HG03095 (cell line): ENCODE measurements around the gene CDH5.

Experiments used
- ATAC-seq: cut with Tn5 transposase; IDR thresholded peaks from one replicate; pipeline ENCODE4 v1.9.1; 2021; ENCODE audit warnings: moderate library complexity; ENCODE audit not compliant: unreplicated experiment

CDH5 gene

GRCh38 chr16:66354034-66354909 lies 12.2 kb upstream of the CDH5 start:
- ATAC-seq = no peak

GRCh38 chr16:66355526-66355925 lies 11.0 kb upstream of the CDH5 start:
- no peak for ATAC-seq

- ATAC-seq = no peak
These were observed 9.0 kb upstream of the CDH5 start for GRCh38 chr16:66357523-66357928.

DNA sequence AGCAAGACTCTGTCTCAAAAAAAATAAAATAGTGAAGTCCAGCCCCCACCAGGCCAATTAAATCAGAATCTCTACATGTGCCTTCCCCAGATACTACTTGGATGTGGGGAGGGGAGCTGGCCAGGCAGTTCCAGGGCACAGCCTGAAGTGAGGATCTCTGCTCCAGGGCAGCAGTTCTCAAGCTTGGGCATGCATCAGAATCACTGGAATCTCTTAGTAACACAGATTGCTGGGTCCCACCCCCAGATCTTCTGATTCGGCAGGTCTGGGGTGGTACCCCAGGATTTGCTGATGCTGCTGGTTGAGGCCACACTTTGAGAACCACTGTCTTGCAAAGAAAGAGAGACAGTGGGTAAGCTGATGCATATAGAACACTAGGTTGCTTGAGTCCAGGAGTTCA lies 8.3 kb upstream of the CDH5 start:
- no peak for ATAC-seq

- ATAC-seq = no peak
These were observed 7.5 kb upstream of the CDH5 start for GRCh38 chr16:66359012-66359411.

DNA sequence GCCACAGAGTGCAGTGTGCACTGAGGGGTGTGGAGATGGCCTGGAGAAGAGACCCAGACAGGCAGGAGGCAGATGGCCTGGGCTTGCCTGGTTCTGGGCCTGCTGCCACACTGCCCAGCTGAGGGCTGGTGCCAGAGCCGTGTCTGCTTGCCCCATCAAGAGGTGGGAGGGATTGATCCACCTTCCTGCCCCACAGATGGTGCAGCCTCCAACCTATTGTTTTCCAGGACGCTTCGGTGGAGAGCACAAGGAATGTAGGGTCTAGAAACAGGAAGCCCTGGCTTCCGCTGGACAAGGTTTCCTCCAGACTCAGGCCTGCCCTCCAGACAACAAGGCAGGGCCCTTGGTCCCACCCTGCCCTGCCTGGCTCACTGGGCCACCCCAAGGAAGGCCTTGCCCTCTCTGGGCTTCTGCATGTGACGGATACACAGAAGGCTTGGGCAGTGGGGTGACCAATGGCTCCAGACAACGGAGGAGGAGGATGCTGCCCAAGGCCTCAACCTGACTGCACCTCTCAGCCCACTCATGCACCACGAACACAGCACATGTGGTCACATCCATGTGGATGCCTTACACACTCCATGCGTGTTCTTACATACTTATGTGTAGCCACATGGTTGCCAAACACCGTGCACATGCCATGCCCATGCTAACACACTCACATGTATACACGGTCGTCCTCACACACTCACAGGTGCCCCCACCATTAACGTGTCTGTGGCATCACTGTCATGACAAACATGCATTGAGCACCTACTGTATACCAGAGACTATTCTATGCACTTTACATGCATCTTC lies 6.5 kb upstream of the CDH5 start:
- no peak for ATAC-seq

DNA sequence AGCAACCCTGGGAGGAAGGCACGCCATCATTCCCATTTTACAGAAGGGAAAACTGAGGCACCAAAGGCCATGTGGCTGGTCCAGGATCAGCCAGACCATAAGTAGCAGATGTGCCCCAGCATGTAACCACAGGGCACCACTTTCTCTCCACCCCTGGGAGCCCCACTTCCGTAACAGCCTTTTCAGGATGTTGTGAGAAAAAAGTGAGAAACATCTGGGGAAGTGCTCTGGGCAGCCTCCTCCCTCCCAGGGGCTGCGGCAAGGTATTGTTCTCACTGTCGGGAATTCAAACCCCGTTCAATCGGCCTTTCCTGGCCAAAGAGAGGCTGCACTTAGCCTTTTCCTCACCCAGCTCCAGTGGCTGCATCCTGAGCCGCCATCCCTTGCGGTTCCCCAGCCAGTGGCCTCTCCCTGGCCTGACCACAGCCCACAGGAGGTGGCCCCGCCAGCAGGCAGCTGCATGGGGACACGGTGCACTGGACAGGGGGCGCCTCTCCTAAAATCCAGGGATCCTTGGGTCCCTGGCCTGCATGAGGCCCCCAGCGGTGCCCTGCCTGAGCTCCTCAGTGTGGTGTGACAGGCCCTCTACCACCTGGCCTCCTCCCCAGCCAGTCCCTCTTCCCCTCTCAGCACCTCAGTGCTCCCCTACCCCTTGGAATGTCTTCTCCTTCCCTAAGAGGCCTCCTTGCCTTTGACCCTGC lies 5.7 kb upstream of the CDH5 start:
- no peak for ATAC-seq

DNA sequence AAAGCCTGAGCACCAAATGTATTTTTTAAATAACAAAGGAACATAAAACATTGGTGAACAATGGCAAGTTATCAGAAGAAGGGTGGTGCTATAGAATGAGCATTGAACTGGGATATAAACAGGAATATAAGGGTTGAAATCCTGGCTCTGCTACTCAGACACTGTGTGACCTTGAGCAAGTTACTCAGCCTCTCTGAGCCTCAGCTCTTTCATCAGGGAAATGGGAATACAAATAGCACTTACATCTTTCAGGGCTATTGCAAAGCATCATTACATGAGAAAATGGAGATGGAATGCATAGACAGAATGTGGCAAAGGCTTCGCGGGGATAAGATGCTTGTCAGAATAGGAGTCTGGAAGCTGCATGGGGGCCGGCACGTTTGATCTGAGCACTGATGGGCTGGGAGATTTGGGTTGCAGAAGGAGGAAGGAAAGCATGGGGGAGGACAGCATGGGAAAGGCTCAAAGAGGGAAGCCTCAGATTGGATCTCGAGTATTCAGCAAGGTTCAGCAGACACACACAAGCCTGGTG lies 4.8 kb upstream of the CDH5 start:
- ATAC-seq = no peak

GRCh38 chr16:66363211-66363777 lies 3.2 kb upstream of the CDH5 start:
- ATAC-seq = no peak

GRCh38 chr16:66364117-66364958 lies 2.2 kb upstream of the CDH5 start:
- ATAC-seq = no peak

GRCh38 chr16:66364959-66365306 lies 1.6 kb upstream of the CDH5 start:
- no peak for ATAC-seq

GRCh38 chr16:66365651-66366050 lies 840 bp upstream of the CDH5 start:
- ATAC-seq = no peak

DNA sequence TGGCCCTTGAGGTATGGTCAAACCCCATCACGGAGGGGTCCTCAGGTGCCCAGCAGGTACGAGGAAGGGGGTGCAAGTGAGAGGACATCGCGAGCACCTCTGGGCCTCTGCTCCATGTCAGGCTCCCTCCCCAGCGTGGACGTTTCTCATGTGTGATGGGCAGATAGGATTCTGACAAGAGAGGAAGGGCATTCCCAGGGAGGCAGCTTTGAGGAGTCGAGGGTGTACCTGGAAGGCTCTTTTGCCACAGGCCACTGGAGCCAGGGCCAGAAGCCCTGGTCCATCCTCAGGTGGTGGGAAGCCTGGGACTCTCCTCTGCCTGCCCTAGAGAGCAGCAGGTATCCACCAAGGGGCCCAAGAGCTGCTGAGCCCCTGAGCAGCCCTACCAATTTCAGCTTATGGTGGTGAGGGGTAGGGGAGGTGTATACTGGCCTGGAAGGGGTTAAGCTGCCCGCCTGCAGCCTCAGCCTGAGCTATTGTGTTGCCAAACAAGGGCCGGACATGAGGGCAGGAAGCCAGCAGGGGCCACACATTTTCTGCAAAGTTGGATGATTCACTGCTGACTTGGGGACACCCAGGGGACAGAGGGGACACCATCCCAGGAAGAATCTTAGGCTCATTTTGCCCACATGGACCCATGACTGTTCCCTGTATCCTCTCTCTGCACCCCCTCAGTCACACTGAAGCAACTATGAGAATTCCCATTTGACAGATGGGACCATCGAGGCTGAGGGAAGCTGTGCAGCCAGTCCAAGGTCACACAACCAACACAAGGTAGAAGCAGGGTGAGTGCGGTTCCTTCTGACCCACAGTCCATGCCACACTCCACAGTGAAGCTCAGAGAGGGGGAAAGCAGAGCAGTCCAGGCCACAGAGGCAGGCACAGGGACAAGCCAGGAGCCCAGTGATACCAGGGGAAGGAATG lies 1.7 kb downstream of the CDH5 start:
- ATAC-seq = no peak

GRCh38 chr16:66369055-66369592 lies 2.6 kb downstream of the CDH5 start:
- no peak for ATAC-seq

DNA sequence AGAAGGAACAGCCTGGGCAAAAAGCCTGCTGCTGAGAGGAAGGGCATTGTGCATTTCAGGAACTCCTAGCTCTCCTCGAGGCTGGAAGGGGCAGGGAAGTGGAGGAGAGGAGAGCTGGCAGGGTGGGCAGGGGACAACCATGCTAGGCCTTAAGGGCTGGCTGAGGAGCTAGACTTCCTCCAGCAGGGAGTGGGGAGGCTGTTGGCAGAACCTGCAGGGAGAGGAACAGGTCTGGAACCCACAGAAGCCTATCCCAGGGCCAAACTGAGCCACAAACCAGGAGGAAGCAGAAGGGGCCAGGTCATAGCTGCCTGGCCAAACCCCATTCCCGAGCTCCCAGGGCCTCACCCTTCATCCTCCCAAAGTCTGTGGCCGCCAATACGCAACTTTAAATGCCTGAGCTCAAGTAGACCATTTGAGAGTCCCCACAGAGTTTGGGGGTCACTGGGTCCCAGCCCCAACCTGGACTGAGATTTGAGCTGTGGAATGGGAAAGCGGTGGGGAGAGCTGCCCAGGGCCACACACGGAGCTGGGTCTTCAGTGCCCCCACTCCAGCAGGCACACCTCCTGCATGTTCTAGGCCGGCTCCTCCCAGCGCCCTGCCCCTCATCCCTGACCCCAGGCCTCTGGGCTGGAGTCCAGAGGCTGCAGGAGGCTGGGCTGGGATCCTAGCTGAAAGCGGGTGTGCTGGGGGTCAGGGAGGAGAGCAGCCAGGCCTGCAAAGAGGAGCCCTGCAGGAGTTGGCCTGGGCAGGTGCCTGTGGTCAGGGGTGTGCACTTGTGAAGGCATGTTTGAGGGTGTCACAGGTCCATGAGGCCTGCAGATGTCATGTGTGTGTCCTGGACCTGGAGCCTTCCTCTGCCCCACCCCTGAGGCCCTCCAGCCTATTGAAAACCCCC lies 4.5 kb downstream of the CDH5 start:
- ATAC-seq = no peak

- ATAC-seq = no peak
These were observed 5.8 kb downstream of the CDH5 start for GRCh38 chr16:66372078-66372897.

DNA sequence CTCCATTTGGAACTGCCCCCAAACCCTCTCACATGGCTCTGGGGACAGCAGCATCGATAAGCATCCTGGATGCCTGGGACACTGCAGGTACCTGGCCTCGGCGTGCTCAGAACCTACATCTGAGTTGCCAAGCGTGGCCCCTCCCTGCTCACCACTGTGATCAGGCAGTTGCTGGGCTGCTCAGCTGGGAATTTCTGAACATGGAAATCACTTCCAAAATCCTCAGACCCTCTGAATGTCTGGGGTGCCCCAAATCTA lies 6.3 kb downstream of the CDH5 start:
- no peak for ATAC-seq
